Activated naive CD4-positive, alpha-beta T cell treated with anti-CD3 and anti-CD28 coated beads, Interleukin-2, amount 10 ng/mL, durations not matched to agents 7 days and 5 days (primary cell): Measurements from ENCODE around the gene KLHL2.
"Not testable (repeated sequence)": the region's sequence is repeated elsewhere in the genome, so short reads cannot be mapped to it uniquely, and the experiment has no call there.

ENCODE experiments used
- CTCF ChIA-PET: fragments of 350-600 bp; sonication (Branson Sonifier 250); formaldehyde crosslinking; loops from one replicate; lab custom pipeline; 2021; ENCODE audit warnings: antibody characterized with exemption; lab: Charles Lee
- DNase-seq: peaks from one replicate; pipeline ENCODE4 v3.0.0-alpha.2; 2020
- H3K27ac Mint-ChIP-seq: one replicate; pipeline ENCODE4 v1.8.0; 2021; ENCODE audit warnings: mild to moderate bottlenecking, moderate library complexity, mixed read lengths
- H3K27me3 Mint-ChIP-seq: one replicate; pipeline ENCODE4 v1.8.0; 2021; ENCODE audit warnings: mild to moderate bottlenecking, mixed read lengths
- H3K36me3 Mint-ChIP-seq: one replicate; pipeline ENCODE4 v1.8.0; 2021; ENCODE audit warnings: mixed read lengths
- H3K4me1 Mint-ChIP-seq: one replicate; pipeline ENCODE4 v1.8.0; 2021; ENCODE audit warnings: mixed read lengths
- H3K4me3 Mint-ChIP-seq: one replicate; pipeline ENCODE4 v1.8.0; 2021; ENCODE audit warnings: mild to moderate bottlenecking, moderate library complexity, mixed read lengths
- H3K9me3 Mint-ChIP-seq: one replicate; pipeline ENCODE4 v1.8.0; 2021; ENCODE audit warnings: mixed read lengths

The KLHL2 gene

GRCh38 chr4:165327211-165328100, 120.1 kb downstream of the KLHL2 start, which contains the start of gene MSMO1:
MSMO1 (plus strand) TSS chr4:165327669; CDS start chr4:165333371, 5,702 bp downstream.
- Mint-ChIP-seq H3K36me3 (peaks cover 44% of the 10 kb centered on the region), H3K27ac (no peak within 1 kb of the TSS), H3K27me3 (no peaks in the 10 kb centered on the region), H3K4me1 (peaks cover 28% of the 10 kb centered on the region), H3K9me3 (peaks cover 4% of the 10 kb centered on the region), H3K4me3 (no peak within 1 kb of the TSS)
- peak; percentile 99 for DNase-seq
- CTCF ChIA-PET: interaction anchor here (1.0 kb wide), 2 partner anchors 196 to 214 kb away, joined by 5 to 9 read pairs; partner anchors contain the start of gene TMEM192

GRCh38 chr4:165328101-165328425, 120.7 kb downstream of the KLHL2 start:
- H3K4me1 Mint-ChIP-seq: peaks cover 33% of the 10 kb centered on the region
- H3K27me3 Mint-ChIP-seq: no peaks in the 10 kb centered on the region
- no peak overlapping the region for H3K4me3 Mint-ChIP-seq
- CTCF ChIA-PET: interaction anchor here (0.9 to 1.0 kb wide), 2 partner anchors 197 kb away, joined by 5 to 9 read pairs; no protein-coding TSS in a partner anchor
- H3K9me3 Mint-ChIP-seq: peaks cover 4% of the 10 kb centered on the region
- no peak for DNase-seq
- H3K27ac Mint-ChIP-seq: no peak overlapping the region
- H3K36me3 Mint-ChIP-seq: peaks cover 47% of the 10 kb centered on the region

GRCh38 chr4:165328708-165329107, 121.3 kb downstream of the KLHL2 start:
- CTCF ChIA-PET: interaction anchor here (0.9 kb wide), 1 partner anchor 197 kb away, joined by 5 read pairs; no protein-coding TSS in a partner anchor
- Mint-ChIP-seq H3K27me3 (no peaks in the 10 kb centered on the region), H3K9me3 (peaks cover 4% of the 10 kb centered on the region), H3K36me3 (peaks cover 45% of the 10 kb centered on the region), H3K27ac (no peak overlapping the region), H3K4me3 (no peak overlapping the region), H3K4me1 (peaks cover 33% of the 10 kb centered on the region)
- DNase-seq: no peak

GRCh38 chr4:165330071-165330470, 122.7 kb downstream of the KLHL2 start:
- Mint-ChIP-seq H3K4me3 (peak overlapping the region; percentile 27), H3K9me3 (peaks cover 4% of the 10 kb centered on the region), H3K4me1 (peaks cover 40% of the 10 kb centered on the region), H3K27ac (no peak overlapping the region), H3K36me3 (peaks cover 42% of the 10 kb centered on the region), H3K27me3 (no peaks in the 10 kb centered on the region)
- CTCF ChIA-PET: interaction anchor here (0.5 to 0.9 kb wide), 3 partner anchors 116 to 217 kb away, joined by 3 to 4 read pairs (median 4); partner anchors contain the start of gene TMEM192
- DNase-seq: no peak

GRCh38 chr4:165330666-165331065, 123.3 kb downstream of the KLHL2 start:
- peak overlapping the region; percentile 27 for H3K4me3 Mint-ChIP-seq
- no peak for DNase-seq
- H3K36me3 Mint-ChIP-seq: peaks cover 42% of the 10 kb centered on the region
- H3K27me3 Mint-ChIP-seq: no peaks in the 10 kb centered on the region
- H3K27ac Mint-ChIP-seq: peak overlapping the region; percentile 33
- CTCF ChIA-PET: interaction anchor here (0.9 kb wide), 1 partner anchor 218 kb away, joined by 3 read pairs; the partner anchor contains the start of gene TMEM192
- H3K4me1 Mint-ChIP-seq: peaks cover 45% of the 10 kb centered on the region
- H3K9me3 Mint-ChIP-seq: peaks cover 2% of the 10 kb centered on the region

DNA sequence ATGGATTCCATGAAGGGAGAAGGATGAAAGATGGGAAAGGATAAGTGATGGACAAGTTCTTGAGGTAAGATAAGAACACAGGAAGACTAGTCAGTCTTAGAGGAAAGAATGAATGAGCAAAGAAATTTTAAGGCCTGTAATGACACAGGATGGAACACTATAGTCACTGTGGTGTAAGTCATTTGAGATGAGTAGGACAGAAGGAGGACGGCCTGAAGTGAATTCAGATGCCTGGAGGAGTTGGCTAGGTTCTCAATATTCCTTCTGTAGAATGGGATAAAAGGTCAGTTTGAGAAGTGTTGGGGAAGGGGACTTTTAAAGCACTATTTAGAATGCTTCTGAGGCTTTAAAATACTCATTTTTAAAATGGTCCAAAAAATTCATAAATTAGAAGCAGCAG, 124.0 kb downstream of the KLHL2 start:
- peaks cover 41% of the 10 kb centered on the region for H3K36me3 Mint-ChIP-seq
- H3K4me1 Mint-ChIP-seq: peaks cover 46% of the 10 kb centered on the region
- no peak overlapping the region for H3K27ac Mint-ChIP-seq
- H3K9me3 Mint-ChIP-seq: no peaks in the 10 kb centered on the region
- H3K4me3 Mint-ChIP-seq: peak overlapping the region; percentile 22
- DNase-seq: no peak
- H3K27me3 Mint-ChIP-seq: no peaks in the 10 kb centered on the region
- CTCF ChIA-PET: interaction anchor here (2.2 to 3.2 kb wide), 2 partner anchors 12 to 201 kb away, joined by 7 to 14 read pairs; no protein-coding TSS in a partner anchor

- Mint-ChIP-seq H3K9me3 (no peaks in the 10 kb centered on the region), H3K27me3 (no peaks in the 10 kb centered on the region), H3K27ac (peak overlapping the region; percentile 20), H3K4me3 (peak overlapping the region; percentile 8), H3K36me3 (peaks cover 44% of the 10 kb centered on the region), H3K4me1 (peaks cover 49% of the 10 kb centered on the region)
- no peak for DNase-seq
- CTCF ChIA-PET: interaction anchor here (1.1 to 3.2 kb wide), 4 partner anchors 11 to 201 kb away, joined by 3 to 14 read pairs (median 5); no protein-coding TSS in a partner anchor
Measured at GRCh38 chr4:165331823-165332222, 124.5 kb downstream of the KLHL2 start.

DNA sequence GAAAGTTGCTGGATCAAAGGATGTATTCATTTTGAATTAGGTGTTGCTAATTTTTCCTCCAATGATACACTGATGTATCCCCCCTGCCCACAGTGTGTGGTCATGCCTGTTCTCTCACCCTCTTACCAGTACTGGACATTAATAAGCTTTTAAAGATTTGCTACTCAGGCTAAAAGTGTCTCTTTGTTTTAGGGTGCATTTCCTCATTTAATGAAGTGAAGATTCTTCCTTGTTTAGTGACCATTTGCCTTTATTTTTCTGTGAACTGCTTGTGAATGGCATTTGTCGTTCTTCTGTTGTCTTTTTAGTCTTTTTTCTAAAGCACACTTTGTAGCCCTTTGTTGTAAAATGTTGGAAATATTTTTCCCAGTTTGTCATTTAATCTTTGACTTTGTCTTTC, 125.1 kb downstream of the KLHL2 start:
- Mint-ChIP-seq H3K4me1 (peaks cover 49% of the 10 kb centered on the region), H3K27me3 (no peaks in the 10 kb centered on the region), H3K36me3 (peaks cover 49% of the 10 kb centered on the region), H3K4me3 (peak overlapping the region; percentile 8), H3K27ac (peak overlapping the region; percentile 39), H3K9me3 (no peaks in the 10 kb centered on the region)
- no peak for DNase-seq
- CTCF ChIA-PET: interaction anchor here (1.1 to 3.2 kb wide), 4 partner anchors 10 to 202 kb away, joined by 3 to 14 read pairs (median 5); no protein-coding TSS in a partner anchor

- no peak for DNase-seq
- H3K27me3 Mint-ChIP-seq: no peaks in the 10 kb centered on the region
- H3K4me1 Mint-ChIP-seq: peaks cover 44% of the 10 kb centered on the region
- H3K36me3 Mint-ChIP-seq: peaks cover 58% of the 10 kb centered on the region
- no peaks in the 10 kb centered on the region for H3K9me3 Mint-ChIP-seq
- no peak overlapping the region for H3K27ac Mint-ChIP-seq
- no peak overlapping the region for H3K4me3 Mint-ChIP-seq
- CTCF ChIA-PET: no interaction called here
Measured at GRCh38 chr4:165335163-165335703, 127.9 kb downstream of the KLHL2 start.

- no peak for DNase-seq
- no peak overlapping the region for H3K4me3 Mint-ChIP-seq
- peak overlapping the region; percentile 5 for H3K27ac Mint-ChIP-seq
- peaks cover 29% of the 10 kb centered on the region for H3K4me1 Mint-ChIP-seq
- H3K27me3 Mint-ChIP-seq: no peaks in the 10 kb centered on the region
- H3K36me3 Mint-ChIP-seq: peaks cover 56% of the 10 kb centered on the region
- no peaks in the 10 kb centered on the region for H3K9me3 Mint-ChIP-seq
- CTCF ChIA-PET: no interaction called here
Measured at GRCh38 chr4:165336743-165337142, 129.4 kb downstream of the KLHL2 start.

GRCh38 chr4:165342340-165342739, 135.0 kb downstream of the KLHL2 start:
- H3K36me3 Mint-ChIP-seq: peaks cover 35% of the 10 kb centered on the region
- H3K4me3 Mint-ChIP-seq, DNase-seq, H3K4me1 Mint-ChIP-seq, H3K9me3 Mint-ChIP-seq, H3K27ac Mint-ChIP-seq, H3K27me3 Mint-ChIP-seq: not testable (repeated sequence)
- CTCF ChIA-PET: interaction anchor here (0.7 to 6.0 kb wide), 7 partner anchors 9 to 236 kb away, joined by 3 to 62 read pairs (median 3); partner anchors contain the start of gene TMEM192

GRCh38 chr4:165343353-165344191, 136.2 kb downstream of the KLHL2 start:
- no peak overlapping the region for H3K4me3 Mint-ChIP-seq
- CTCF ChIA-PET: interaction anchor here (0.7 to 6.0 kb wide), 13 partner anchors 8 to 231 kb away, joined by 3 to 62 read pairs (median 4); partner anchors contain the start of gene TMEM192

DNA sequence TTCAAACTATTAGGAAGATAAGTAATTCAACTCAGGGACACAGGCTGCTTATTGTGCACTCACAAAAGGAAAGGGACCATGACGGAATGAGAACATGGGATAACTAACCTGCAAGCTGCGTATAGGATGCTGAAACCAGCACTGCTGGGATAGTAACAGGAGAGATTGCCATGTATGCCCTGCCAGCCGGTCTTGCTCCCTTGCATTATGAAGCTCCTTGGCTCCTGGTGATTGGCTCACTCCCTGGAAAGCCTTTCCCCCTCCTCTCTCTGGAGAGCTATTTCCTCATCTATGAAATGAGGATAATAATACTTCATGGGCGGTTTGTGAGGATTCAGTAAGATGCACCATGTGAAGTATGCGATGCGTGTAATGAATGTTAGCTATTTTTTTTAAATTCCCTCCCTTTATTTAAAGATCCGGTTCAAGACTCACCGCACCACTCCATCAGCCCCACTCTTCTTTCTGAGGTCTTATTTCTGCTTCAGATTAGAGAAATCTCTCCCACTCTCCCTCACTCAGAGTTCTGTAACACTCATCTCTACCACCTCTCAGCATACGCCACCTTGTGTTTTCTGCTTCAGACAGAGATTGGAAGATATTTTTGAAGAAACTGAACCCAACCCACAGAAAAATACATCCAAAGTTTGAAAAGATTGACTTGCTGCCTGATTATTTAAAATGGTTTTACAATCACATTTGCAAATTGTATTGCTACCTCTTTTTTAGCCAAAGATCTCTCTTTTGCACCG, 138.5 kb downstream of the KLHL2 start:
- Mint-ChIP-seq H3K27me3 (no peaks in the 10 kb centered on the region), H3K4me1 (no peaks in the 10 kb centered on the region), H3K27ac (no peak overlapping the region), H3K9me3 (no peaks in the 10 kb centered on the region), H3K4me3 (no peak overlapping the region), H3K36me3 (peaks cover 16% of the 10 kb centered on the region)
- no peak for DNase-seq
- CTCF ChIA-PET: interaction anchor here (0.7 to 6.0 kb wide), 4 partner anchors 9 to 233 kb away, joined by 3 to 62 read pairs (median 14); partner anchors contain the start of gene TMEM192

More at GRCh38 chr4:165343353-165344191, 136.2 kb downstream of the KLHL2 start:
- DNase-seq: peak; percentile 44
- no peaks in the 10 kb centered on the region for H3K9me3 Mint-ChIP-seq
- no peak overlapping the region for H3K27ac Mint-ChIP-seq
- peaks cover 28% of the 10 kb centered on the region for H3K36me3 Mint-ChIP-seq
- H3K27me3 Mint-ChIP-seq: no peaks in the 10 kb centered on the region
- H3K4me1 Mint-ChIP-seq: no peaks in the 10 kb centered on the region
